Esophagus muscularis mucosa (tissue), 4 donors: ENCODE measurements around the gene WNT9A.

Experiments used
- CTCF ChIP-seq, 3 experiments: fragments of 200-600 bp in 2 of 3; fragments of 450-650 bp in 1 of 3; sonication (generic) in 2 of 3; IDR thresholded peaks; one replicate each; pipeline ENCODE4 v1.5.1; 2017 to 2019; ENCODE audit warnings: antibody characterized with exemption in 3 of 3, mild to moderate bottlenecking in 2 of 3, moderate library complexity in 1 of 3
- EP300 ChIP-seq: sonication (generic); formaldehyde crosslinking; IDR thresholded peaks from one replicate; pipeline ENCODE4 v1.6.1; 2017; ENCODE audit warnings: antibody characterized with exemption
- POLR2A ChIP-seq: fragments of 450-650 bp; IDR thresholded peaks from one replicate; pipeline ENCODE4 v1.6.1; 2017; ENCODE audit warnings: antibody characterized with exemption, moderate library complexity, mild to moderate bottlenecking, low read depth
- POLR2AphosphoS5 ChIP-seq, 2 donors: sonication (generic); formaldehyde crosslinking; IDR thresholded peaks; one replicate each; pipeline ENCODE4 v1.6.1; 2017; ENCODE audit warnings: antibody characterized with exemption in 2 of 2

GRCh38 chr1:227987181-227987580 is 39.4 kb upstream of the WNT9A start:
- no peak for TF ChIP-seq CTCF (IDR thresholded peaks at IDR 0.05)
- TF ChIP-seq POLR2A, result no peak
- TF ChIP-seq EP300, result no peak
- TF ChIP-seq POLR2AphosphoS5 (IDR thresholded peaks at IDR 0.05), result no peak
